Endothelial cell of umbilical vein (primary cell): Measurements from ENCODE around the gene PTPN3. TPM values are rescaled to one million over a fixed set of nuclear protein-coding genes. Genes with fewer than 3 reads are reported as not detected.

ENCODE experiments used
- BruUV-seq: library from RNA; stranded (reverse); fragments of 400-500 nt; replicated peaks from 2 replicates; lab custom pipeline; 2021; lab: Mats Ljungman, UMichigan
- CTCF ChIA-PET: fragments of 300-600, 350-600 bp; sonication (Branson Sonifier 250); formaldehyde crosslinking; loops from one replicate; lab custom pipeline; 2021; ENCODE audit warnings: antibody characterized with exemption, inconsistent platforms; lab: Charles Lee
- POLR2A ChIA-PET: fragments of 300-600, 350-600 bp; sonication (Branson Sonifier 250); formaldehyde crosslinking; loops from one replicate; lab custom pipeline; 2021; ENCODE audit warnings: antibody characterized with exemption, inconsistent platforms; lab: Charles Lee
- DNase-seq: peaks from one replicate; pipeline ENCODE4 v3.0.0-alpha.2; 2011; ENCODE audit warnings: low read depth, low spot score
- FAIRE-seq: peaks from 2 replicates; lab custom pipeline; 2011; peaks lifted over from hg19 to GRCh38; lab: Jason Lieb, UNC
- H2AFZ ChIP-seq: 2 replicates; pipeline ENCODE4 v1.6.0; 2012; ENCODE audit warnings: low read depth, low read length, control low read depth, inconsistent platforms
- H3K27ac ChIP-seq: 2 replicates; pipeline ENCODE4 v1.5.1; 2011; ENCODE audit warnings: low read depth, mild to moderate bottlenecking, control low read depth, low read length, moderate library complexity; ENCODE audit not compliant: insufficient read depth
- H3K27me3 ChIP-seq, 2 experiments: 2 replicates each; pipeline versions ENCODE4 v1.6.0 to v1.6.1; 2011; ENCODE audit warnings: low read length in 2 of 2, mixed read lengths in 1 of 2; ENCODE audit not compliant: control insufficient read depth in 2 of 2, insufficient read depth in 2 of 2
- H3K36me3 ChIP-seq, 2 experiments: 2 replicates in 1 of 2; 3 replicates in 1 of 2; pipeline ENCODE4 v1.5.1; 2011; ENCODE audit warnings: low read length in 2 of 2, mild to moderate bottlenecking in 1 of 2, moderate library complexity in 1 of 2; ENCODE audit not compliant: control insufficient read depth in 2 of 2, insufficient read depth in 2 of 2; ENCODE audit errors: extremely low read depth in 1 of 2
- H3K4me1 ChIP-seq: 3 replicates; pipeline ENCODE4 v1.5.1; 2011; ENCODE audit warnings: mild to moderate bottlenecking, low read length; ENCODE audit not compliant: control insufficient read depth, insufficient read depth; ENCODE audit errors: extremely low read depth
- H3K4me2 ChIP-seq: 2 replicates; pipeline ENCODE4 v1.6.1; 2011; ENCODE audit warnings: low read length, control low read depth, mixed read lengths; ENCODE audit not compliant: insufficient read depth
- H3K4me3 ChIP-seq, 3 experiments: fragments of 200-600 bp in 1 of 3; sonication (generic), shearing (Covaris generic) in 1 of 3; replicated peaks in 1 of 3; 2 replicates each; pipeline ENCODE4 v1.5.1; 2011 to 2016; ENCODE audit warnings: control low read depth in 3 of 3, low read length in 3 of 3, mild to moderate bottlenecking in 2 of 3, inconsistent platforms in 1 of 3, low read depth in 1 of 3, moderate library complexity in 1 of 3; ENCODE audit not compliant: insufficient read depth in 1 of 3
- H3K79me2 ChIP-seq: 2 replicates; pipeline ENCODE4 v1.6.0; 2012; ENCODE audit warnings: low read length, inconsistent platforms; ENCODE audit not compliant: control insufficient read depth, insufficient read depth
- H3K9ac ChIP-seq: replicated peaks from 2 replicates; pipeline ENCODE3; 2011; ENCODE audit warnings: low read length, control low read depth; ENCODE audit not compliant: insufficient read depth; ENCODE audit errors: extremely low read depth
- H3K9me1 ChIP-seq: replicated peaks from 3 replicates; pipeline ENCODE4 v1.6.0; 2011; ENCODE audit warnings: mild to moderate bottlenecking, low read length; ENCODE audit not compliant: control insufficient read depth, insufficient read depth; ENCODE audit errors: extremely low read depth
- H3K9me3 ChIP-seq: replicated peaks from 2 replicates; pipeline ENCODE4 v1.5.1; 2012; ENCODE audit warnings: low read length, inconsistent platforms; ENCODE audit not compliant: control insufficient read depth, insufficient read depth
- H4K20me1 ChIP-seq: replicated peaks from 2 replicates; pipeline ENCODE3; 2011; ENCODE audit warnings: mild to moderate bottlenecking, low read length; ENCODE audit not compliant: control insufficient read depth, insufficient read depth; ENCODE audit errors: extremely low read depth
- EZH2 ChIP-seq: IDR thresholded peaks from 2 replicates; pipeline ENCODE4 v1.6.1; 2012; ENCODE audit warnings: borderline replicate concordance, low read depth, mild to moderate bottlenecking, moderate library complexity, low read length, inconsistent platforms; ENCODE audit not compliant: severe bottlenecking
- FOS ChIP-seq: IDR thresholded peaks from 2 replicates; pipeline ENCODE4 v1.6.1; 2011; ENCODE audit warnings: mild to moderate bottlenecking, low read length, moderate library complexity, borderline replicate concordance; ENCODE audit not compliant: insufficient read depth
- GATA2 ChIP-seq: IDR thresholded peaks from 2 replicates; pipeline ENCODE4 v1.7.0; 2011; ENCODE audit warnings: low read depth, mild to moderate bottlenecking, moderate library complexity, mixed read lengths, low read length; ENCODE audit not compliant: insufficient read length, insufficient read depth
- JUN ChIP-seq: IDR thresholded peaks from 2 replicates; pipeline ENCODE4 v1.6.1; 2011; ENCODE audit warnings: borderline replicate concordance, low read depth; ENCODE audit not compliant: insufficient read length, insufficient read depth
- MAX ChIP-seq: IDR thresholded peaks from 2 replicates; pipeline ENCODE4 v1.6.1; 2011; ENCODE audit not compliant: insufficient read depth, insufficient read length
- MYC ChIP-seq: IDR thresholded peaks from one replicate; pipeline ENCODE4 v1.6.1; 2011; ENCODE audit warnings: mild to moderate bottlenecking, low read depth, low read length
- POLR2A ChIP-seq: IDR thresholded peaks from 2 replicates; pipeline ENCODE4 v1.6.1; 2012; ENCODE audit warnings: low read depth, mild to moderate bottlenecking, control low read depth, low read length
- POLR2AphosphoS5 ChIP-seq: IDR thresholded peaks from 2 replicates; pipeline ENCODE4 v1.6.1; 2012; ENCODE audit warnings: low read depth, mild to moderate bottlenecking, control low read depth, low read length, moderate library complexity; ENCODE audit not compliant: insufficient read depth
- dilution Hi-C: fragments of 300-500 bp; cut with MboI; formaldehyde crosslinking; loops from one replicate; pipeline ENCODE4 v1.15.0; 2019; ENCODE audit warnings: low sequenced_read_pairs; ENCODE audit not compliant: extremely low pct_ligation_motif_present
- intact Hi-C: fragments of 100-400 bp; cut with micrococcal nuclease; formaldehyde crosslinking; loops from one replicate; pipeline ENCODE4 v1.10.0; 2022
- polyA plus RNA-seq, 4 experiments: library from polyadenylated mRNA; depleted of rRNA in 3 of 4; stranded (reverse) in 3 of 4; unstranded in 1 of 4; fragments of >200 nt; gene quantifications; 2 replicates each; pipeline versions ENCODE4 v1.2.1 to v1.2.3, GENCODE V29; 2011 to 2012; ENCODE audit warnings: missing spikeins in 1 of 4
- total RNA-seq: library from RNA; stranded (reverse); gene quantifications from 2 replicates; pipeline ENCODE4 v1.2.3, GENCODE V29; 2021
- TF ChIP-seq, protein P1 (sequence below), 2 donors: IDR thresholded peaks; 1 replicate in 1 of 2; 2 replicates in 1 of 2; pipeline ENCODE4 v1.5.1; 2011; ENCODE audit warnings: low read length in 2 of 2, mild to moderate bottlenecking in 2 of 2, moderate library complexity in 2 of 2, control low read depth in 1 of 2, inconsistent platforms in 1 of 2, low read depth in 1 of 2; ENCODE audit not compliant: insufficient read depth in 1 of 2; ENCODE audit errors: extremely low read depth in 1 of 2

The PTPN3 gene
- total and polyA plus RNA-seq, 2 donors (not counting 3 experiments of a cell fraction or from before 2014, with no cell fraction given): 0.01 TPM; not detected in 1

GRCh38 chr9:109513871-109514270 lies 15.8 kb upstream of the PTPN3 start:
- Histone ChIP-seq H3K36me3 (no peaks in the 10 kb centered on the region), H3K9me1 (no peaks in the 10 kb centered on the region), H3K9me3 (no peaks in the 10 kb centered on the region), H3K4me1 (no peaks in the 10 kb centered on the region), H3K4me3 (no peak overlapping the region), H3K79me2 (no peaks in the 10 kb centered on the region), H3K4me2 (no peak overlapping the region), H3K27me3 (peaks cover 0 to 2% of the 10 kb centered on the region in 2 experiments), H2AFZ (no peak overlapping the region), H3K9ac (no peak overlapping the region), H4K20me1 (no peaks in the 10 kb centered on the region), H3K27ac (no peak overlapping the region)
- POLR2A ChIA-PET: no interaction called here
- TF ChIP-seq FOS (no peak), POLR2A (no peak), MYC (no peak)
- TF ChIP-seq, protein P1, sequence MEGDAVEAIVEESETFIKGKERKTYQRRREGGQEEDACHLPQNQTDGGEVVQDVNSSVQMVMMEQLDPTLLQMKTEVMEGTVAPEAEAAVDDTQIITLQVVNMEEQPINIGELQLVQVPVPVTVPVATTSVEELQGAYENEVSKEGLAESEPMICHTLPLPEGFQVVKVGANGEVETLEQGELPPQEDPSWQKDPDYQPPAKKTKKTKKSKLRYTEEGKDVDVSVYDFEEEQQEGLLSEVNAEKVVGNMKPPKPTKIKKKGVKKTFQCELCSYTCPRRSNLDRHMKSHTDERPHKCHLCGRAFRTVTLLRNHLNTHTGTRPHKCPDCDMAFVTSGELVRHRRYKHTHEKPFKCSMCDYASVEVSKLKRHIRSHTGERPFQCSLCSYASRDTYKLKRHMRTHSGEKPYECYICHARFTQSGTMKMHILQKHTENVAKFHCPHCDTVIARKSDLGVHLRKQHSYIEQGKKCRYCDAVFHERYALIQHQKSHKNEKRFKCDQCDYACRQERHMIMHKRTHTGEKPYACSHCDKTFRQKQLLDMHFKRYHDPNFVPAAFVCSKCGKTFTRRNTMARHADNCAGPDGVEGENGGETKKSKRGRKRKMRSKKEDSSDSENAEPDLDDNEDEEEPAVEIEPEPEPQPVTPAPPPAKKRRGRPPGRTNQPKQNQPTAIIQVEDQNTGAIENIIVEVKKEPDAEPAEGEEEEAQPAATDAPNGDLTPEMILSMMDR (IDR thresholded peaks at IDR 0.05; ENCODE audit: extremely low read depth in 1 of 2, insufficient read depth in 1 of 2, low read depth in 1 of 2, low read length in 2 of 2): no peak
- CTCF ChIA-PET: interaction anchor here (1.4 to 2.6 kb wide), 2 partner anchors 12 to 73 kb away, joined by 3 to 7 read pairs; no protein-coding TSS in a partner anchor
- FAIRE-seq (no peak), DNase-seq (no peak)
- intact Hi-C loops: no loop called here
- dilution Hi-C loops: no loop called here
- no TSS peak for BruUV-seq

DNA sequence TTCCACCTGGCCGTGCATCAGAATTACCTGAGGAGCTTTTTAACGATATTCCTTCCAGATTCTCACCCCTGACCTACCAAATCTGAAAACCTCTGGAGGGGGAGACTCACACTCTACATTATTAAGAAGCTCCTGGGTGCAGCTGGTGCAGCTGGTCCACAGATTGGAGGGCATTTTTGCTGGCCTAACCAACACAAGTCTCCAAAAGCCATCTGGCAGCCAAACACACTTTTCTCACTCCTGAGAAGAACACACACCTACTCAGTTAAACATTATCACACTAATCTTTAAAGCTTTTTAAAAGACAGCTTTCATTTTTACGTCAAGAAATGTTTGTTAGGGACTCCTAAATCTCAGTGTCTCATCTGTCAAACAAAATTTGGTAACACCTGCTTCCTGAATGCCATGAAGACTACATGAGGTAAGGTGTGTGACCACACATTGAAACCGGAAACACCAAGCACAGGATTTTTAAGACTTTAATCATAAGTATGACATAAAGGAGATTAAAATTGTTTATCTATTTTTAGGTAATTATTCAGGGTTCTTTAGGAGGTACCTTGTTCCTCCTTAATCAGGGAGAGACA lies 14.2 kb upstream of the PTPN3 start:
- Histone ChIP-seq H3K9me3 (no peaks in the 10 kb centered on the region), H4K20me1 (no peaks in the 10 kb centered on the region), H3K27ac (no peak overlapping the region), H2AFZ (no peak overlapping the region), H3K4me1 (no peaks in the 10 kb centered on the region), H3K27me3 (peaks cover 1 to 2% of the 10 kb centered on the region in 2 experiments), H3K36me3 (no peaks in the 10 kb centered on the region), H3K9me1 (no peaks in the 10 kb centered on the region), H3K79me2 (no peaks in the 10 kb centered on the region), H3K4me2 (no peak overlapping the region), H3K9ac (no peak overlapping the region), H3K4me3 (no peak overlapping the region)
- TF ChIP-seq POLR2AphosphoS5 (no peak), JUN (no peak), MYC (no peak), EZH2 (no peak), FOS (no peak), GATA2 (no peak), POLR2A (no peak), MAX (no peak)
- TF ChIP-seq, protein P1 (IDR thresholded peaks at IDR 0.05; ENCODE audit: extremely low read depth in 1 of 2, insufficient read depth in 1 of 2, low read depth in 1 of 2, low read length in 2 of 2): no peak
- FAIRE-seq (no peak), DNase-seq (no peak)
- intact Hi-C loops: no loop called here
- BruUV-seq: no TSS peak
- CTCF ChIA-PET: no interaction called here
- POLR2A ChIA-PET: no interaction called here
- dilution Hi-C loops: no loop called here
